Endodermal cell (in vitro differentiated cells): ENCODE results near the gene RAB15. TPM values are rescaled to one million over a fixed set of nuclear protein-coding genes. Genes with fewer than 3 reads are reported as not detected.

Source experiments
- DNase-seq: peaks from one replicate; pipeline ENCODE4 v3.0.0-alpha.2; 2017
- H3K27ac ChIP-seq: 2 replicates; pipeline ENCODE4 v1.5.1; 2013; ENCODE audit warnings: mild to moderate bottlenecking, low read depth, low read length, moderate library complexity
- H3K27me3 ChIP-seq: 2 replicates; pipeline ENCODE4 v1.6.1; 2013; ENCODE audit warnings: mild to moderate bottlenecking, low read length, moderate library complexity; ENCODE audit not compliant: insufficient read depth, control insufficient read depth, poor library complexity, severe bottlenecking
- H3K36me3 ChIP-seq: 2 replicates; pipeline ENCODE4 v1.7.0; 2013; ENCODE audit warnings: mild to moderate bottlenecking, low read length, moderate library complexity; ENCODE audit not compliant: control insufficient read depth, insufficient read depth
- H3K4me1 ChIP-seq: one replicate; pipeline ENCODE4 v1.7.0; 2013; ENCODE audit warnings: low read length; ENCODE audit not compliant: control insufficient read depth, insufficient read depth
- H3K4me3 ChIP-seq: 2 replicates; pipeline ENCODE4 v1.5.1; 2013; ENCODE audit warnings: mild to moderate bottlenecking, low read length, moderate library complexity
- H3K9ac ChIP-seq: 2 replicates; pipeline ENCODE4 v1.6.1; 2013; ENCODE audit warnings: mild to moderate bottlenecking, low read length, moderate library complexity; ENCODE audit not compliant: poor library complexity, severe bottlenecking; ENCODE audit errors: extremely low read depth
- H3K9me3 ChIP-seq: 2 replicates; pipeline ENCODE4 v1.6.1; 2013; ENCODE audit warnings: mild to moderate bottlenecking, low read length, moderate library complexity; ENCODE audit not compliant: control insufficient read depth
- H3K27ac Mint-ChIP-seq: 2 replicates; pipeline ENCODE4 v1.8.0; 2020; ENCODE audit warnings: mixed read lengths
- H3K27me3 Mint-ChIP-seq: 2 replicates; pipeline ENCODE4 v1.8.0; 2021; ENCODE audit warnings: mild to moderate bottlenecking, mixed read lengths; ENCODE audit not compliant: insufficient read depth
- H3K36me3 Mint-ChIP-seq: 2 replicates; pipeline ENCODE4 v1.8.0; 2020; ENCODE audit warnings: low read depth, mixed read lengths
- H3K4me1 Mint-ChIP-seq: 2 replicates; pipeline ENCODE4 v1.8.0; 2020; ENCODE audit warnings: mixed read lengths
- H3K4me3 Mint-ChIP-seq: 2 replicates; pipeline ENCODE4 v1.8.0; 2020; ENCODE audit warnings: mild to moderate bottlenecking, moderate library complexity, mixed read lengths
- H3K9me3 Mint-ChIP-seq: 2 replicates; pipeline ENCODE4 v1.8.0; 2020; ENCODE audit warnings: mild to moderate bottlenecking, mixed read lengths
- CTCF ChIP-seq: fragments of 200-600 bp; sonication (generic); conservative IDR thresholded peaks from 2 replicates; pipeline ENCODE4 v1.5.0; 2021; ENCODE audit warnings: antibody characterized with exemption, mild to moderate bottlenecking
- WGBS, 2 experiments: methylation state at CpG; one replicate each; pipeline versions ENCODE4 v1.1.5 to v1.1.7; 2013; ENCODE audit warnings: missing lambda C conversion rate in 2 of 2, mixed read lengths in 1 of 2; ENCODE audit not compliant: insufficient coverage in 1 of 2, insufficient read length in 1 of 2; 5-methylcytosine and 5-hydroxymethylcytosine counted together
- total RNA-seq, 2 donors: library from RNA; stranded (reverse); fragmentation: NEBNext Ultra II Directional in 1 of 2; extraction: Animal tissue kit (Norgen Biotek cat#: 25700) in 1 of 2; gene quantifications; 2 replicates in 1 of 2; 3 replicates in 1 of 2; pipeline ENCODE4 v1.2.1, GENCODE V29; 2021

RAB15 gene
- total RNA-seq, 2 donors from 2014 or later: 48.7 to 77.2 TPM

- peaks cover 17% of the 10 kb centered on the region for H3K4me1 Mint-ChIP-seq
These were observed 45.6 kb downstream of the RAB15 start for GRCh38 chr14:64926398-64926995.

GRCh38 chr14:64923015-64923414 lies 49.1 kb downstream of the RAB15 start:
- peaks cover 15% of the 10 kb centered on the region for H3K36me3 ChIP-seq
- H3K27ac ChIP-seq: no peak overlapping the region
- no peak overlapping the region for H3K9ac ChIP-seq
- H3K9me3 ChIP-seq: no peaks in the 10 kb centered on the region
- H3K27me3 Mint-ChIP-seq: no peaks in the 10 kb centered on the region
- peaks cover 17% of the 10 kb centered on the region for H3K4me1 Mint-ChIP-seq
- H3K27me3 ChIP-seq: no peaks in the 10 kb centered on the region
- no peak overlapping the region for H3K27ac Mint-ChIP-seq
- no peak overlapping the region for H3K4me3 Mint-ChIP-seq
- TF ChIP-seq CTCF: no peak
- H3K4me3 ChIP-seq: no peak overlapping the region
- H3K9me3 Mint-ChIP-seq: no peaks in the 10 kb centered on the region
- 87% methylated on average over 2 of the region's 3 CpGs; no CpG with 5 or more reads in 1 of the 2 experiments for WGBS, 2 experiments
- H3K36me3 Mint-ChIP-seq: peaks cover 8% of the 10 kb centered on the region
- no peak for DNase-seq
- H3K4me1 ChIP-seq: peaks cover 10% of the 10 kb centered on the region

More at GRCh38 chr14:64926398-64926995, 45.6 kb downstream of the RAB15 start:
- Histone ChIP-seq H3K4me3 (no peak overlapping the region), H3K36me3 (peaks cover 43% of the 10 kb centered on the region), H3K27ac (no peak overlapping the region), H3K9me3 (no peaks in the 10 kb centered on the region), H3K4me1 (peaks cover 10% of the 10 kb centered on the region), H3K9ac (no peak overlapping the region), H3K27me3 (no peaks in the 10 kb centered on the region)
- Mint-ChIP-seq H3K36me3 (peaks cover 8% of the 10 kb centered on the region), H3K9me3 (no peaks in the 10 kb centered on the region), H3K4me3 (no peak overlapping the region), H3K27me3 (no peaks in the 10 kb centered on the region), H3K27ac (no peak overlapping the region)
- peak; percentile 24 for DNase-seq
- WGBS, 2 experiments: 84% methylated on average over 4 of the region's 4 CpGs; no CpG with 5 or more reads in 1 of the 2 experiments
- TF ChIP-seq CTCF: no peak

DNA sequence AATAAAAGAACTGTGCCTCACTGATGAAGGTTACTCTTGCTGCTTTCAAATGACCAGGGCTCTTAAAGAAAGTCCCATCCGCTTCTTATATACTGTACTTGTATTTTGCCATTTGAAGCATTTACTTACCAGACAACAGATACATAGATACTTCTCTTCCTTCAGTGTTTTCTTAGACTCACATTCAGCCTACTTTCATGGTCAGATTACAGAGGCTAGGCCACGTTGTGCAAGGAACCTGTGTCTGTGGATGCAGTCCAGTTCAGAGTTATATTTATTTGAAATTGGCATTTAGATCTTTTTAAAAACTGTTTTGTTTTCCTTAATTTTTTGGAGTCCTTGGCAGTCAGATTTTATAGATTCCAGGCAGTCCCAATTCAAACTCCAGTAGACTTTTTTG lies 51.7 kb downstream of the RAB15 start:
- no peak overlapping the region for H3K4me3 Mint-ChIP-seq
- no peaks in the 10 kb centered on the region for H3K27me3 Mint-ChIP-seq
- peaks cover 11% of the 10 kb centered on the region for H3K36me3 ChIP-seq
- no peak overlapping the region for H3K27ac ChIP-seq
- no peak overlapping the region for H3K9ac ChIP-seq
- H3K9me3 Mint-ChIP-seq: no peaks in the 10 kb centered on the region
- TF ChIP-seq CTCF: no peak
- H3K27ac Mint-ChIP-seq: no peak overlapping the region
- peaks cover 10% of the 10 kb centered on the region for H3K4me1 ChIP-seq
- H3K36me3 Mint-ChIP-seq: peaks cover 16% of the 10 kb centered on the region
- H3K4me1 Mint-ChIP-seq: peaks cover 14% of the 10 kb centered on the region
- WGBS, 2 experiments: 73% methylated on average over 2 of the region's 2 CpGs
- no peaks in the 10 kb centered on the region for H3K27me3 ChIP-seq
- no peak for DNase-seq
- H3K9me3 ChIP-seq: no peaks in the 10 kb centered on the region
- H3K4me3 ChIP-seq: no peak overlapping the region
